Effector memory CD4-positive, alpha-beta T cell (primary cell): ENCODE results near the gene MIXL1.
"Not testable (repeated sequence)": the region's sequence is repeated elsewhere in the genome, so short reads cannot be mapped to it uniquely, and the experiment has no call there.

Source experiments
- DNase-seq, 3 donors: peaks; one replicate each; pipeline ENCODE4 v3.0.0-alpha.2; 2020
- H3K27ac ChIP-seq: 2 replicates; pipeline ENCODE4 v1.7.0; 2013; ENCODE audit warnings: mild to moderate bottlenecking, low read length, moderate library complexity; ENCODE audit not compliant: insufficient read depth, poor library complexity, severe bottlenecking
- H3K27me3 ChIP-seq: replicated peaks from 2 replicates; pipeline ENCODE4 v1.7.0; 2013; ENCODE audit warnings: mild to moderate bottlenecking, low read length; ENCODE audit not compliant: insufficient read depth, control insufficient read depth, poor library complexity, severe bottlenecking
- H3K36me3 ChIP-seq: 2 replicates; pipeline ENCODE4 v1.7.0; 2013; ENCODE audit warnings: mild to moderate bottlenecking, low read length, moderate library complexity; ENCODE audit not compliant: control insufficient read depth, insufficient read depth
- H3K4me1 ChIP-seq: 2 replicates; pipeline ENCODE4 v1.7.0; 2013; ENCODE audit warnings: low read length, mild to moderate bottlenecking; ENCODE audit not compliant: control insufficient read depth, insufficient read depth, poor library complexity, severe bottlenecking
- H3K4me3 ChIP-seq: 2 replicates; pipeline ENCODE4 v1.7.0; 2013; ENCODE audit warnings: low read length, low read depth, mild to moderate bottlenecking; ENCODE audit not compliant: insufficient read depth, poor library complexity, severe bottlenecking
- H3K9me3 ChIP-seq: 2 replicates; pipeline ENCODE4 v1.7.0; 2013; ENCODE audit warnings: mild to moderate bottlenecking, low read length, moderate library complexity; ENCODE audit not compliant: control insufficient read depth

The MIXL1 gene

GRCh38 chr1:226201029-226201593 lies 22.4 kb upstream of the MIXL1 start:
- Histone ChIP-seq H3K27ac (no peak overlapping the region), H3K4me3 (no peak overlapping the region)
- no peak for DNase-seq

GRCh38 chr1:226202246-226202645 lies 21.2 kb upstream of the MIXL1 start:
- H3K27me3 ChIP-seq: no peaks in the 10 kb centered on the region
- no peaks in the 10 kb centered on the region for H3K4me1 ChIP-seq
- H3K4me3 ChIP-seq: no peak overlapping the region
- DNase-seq: no peak
- H3K9me3 ChIP-seq: no peaks in the 10 kb centered on the region
- H3K36me3 ChIP-seq: no peaks in the 10 kb centered on the region
- H3K27ac ChIP-seq: no peak overlapping the region

More at GRCh38 chr1:226201029-226201593, 22.4 kb upstream of the MIXL1 start:
- no peaks in the 10 kb centered on the region for H3K27me3 ChIP-seq
- H3K9me3 ChIP-seq: no peaks in the 10 kb centered on the region
- no peaks in the 10 kb centered on the region for H3K36me3 ChIP-seq
- no peaks in the 10 kb centered on the region for H3K4me1 ChIP-seq

- H3K36me3 ChIP-seq: not testable (repeated sequence)
These were observed 20.8 kb upstream of the MIXL1 start for GRCh38 chr1:226202666-226203065.

GRCh38 chr1:226203240-226203639 lies 20.2 kb upstream of the MIXL1 start:
- Histone ChIP-seq H3K27ac (no peak overlapping the region), H3K9me3 (no peaks in the 10 kb centered on the region), H3K4me1 (no peaks in the 10 kb centered on the region), H3K4me3 (no peak overlapping the region), H3K36me3 (no peaks in the 10 kb centered on the region), H3K27me3 (no peaks in the 10 kb centered on the region)
- DNase-seq: no peak

More at GRCh38 chr1:226202666-226203065, 20.8 kb upstream of the MIXL1 start:
- not testable (repeated sequence) for H3K27ac ChIP-seq, H3K4me1 ChIP-seq, H3K4me3 ChIP-seq, H3K27me3 ChIP-seq, H3K9me3 ChIP-seq, DNase-seq

GRCh38 chr1:226203655-226204054 lies 19.8 kb upstream of the MIXL1 start:
- no peak for DNase-seq

GRCh38 chr1:226204198-226204597 lies 19.3 kb upstream of the MIXL1 start:
- H3K36me3 ChIP-seq: no peaks in the 10 kb centered on the region
- no peak overlapping the region for H3K4me3 ChIP-seq
- no peak overlapping the region for H3K27ac ChIP-seq
- no peaks in the 10 kb centered on the region for H3K27me3 ChIP-seq
- H3K9me3 ChIP-seq: no peaks in the 10 kb centered on the region
- DNase-seq: no peak
- H3K4me1 ChIP-seq: no peaks in the 10 kb centered on the region

More at GRCh38 chr1:226203655-226204054, 19.8 kb upstream of the MIXL1 start:
- Histone ChIP-seq H3K9me3 (no peaks in the 10 kb centered on the region), H3K4me3 (no peak overlapping the region), H3K4me1 (no peaks in the 10 kb centered on the region), H3K36me3 (no peaks in the 10 kb centered on the region), H3K27me3 (no peaks in the 10 kb centered on the region), H3K27ac (no peak overlapping the region)

GRCh38 chr1:226207048-226207447 lies 16.4 kb upstream of the MIXL1 start:
- H3K36me3 ChIP-seq: no peaks in the 10 kb centered on the region
- H3K27me3 ChIP-seq: no peaks in the 10 kb centered on the region
- DNase-seq: no peak
- no peaks in the 10 kb centered on the region for H3K4me1 ChIP-seq
- no peak overlapping the region for H3K4me3 ChIP-seq
- H3K27ac ChIP-seq: no peak overlapping the region
- no peaks in the 10 kb centered on the region for H3K9me3 ChIP-seq

GRCh38 chr1:226209307-226210059 lies 14.0 kb upstream of the MIXL1 start:
- Histone ChIP-seq H3K27ac (no peak overlapping the region), H3K4me1 (no peaks in the 10 kb centered on the region), H3K27me3 (no peaks in the 10 kb centered on the region), H3K9me3 (no peaks in the 10 kb centered on the region), H3K36me3 (no peaks in the 10 kb centered on the region), H3K4me3 (no peak overlapping the region)
- DNase-seq: no peak

GRCh38 chr1:226210571-226211176 lies 12.8 kb upstream of the MIXL1 start:
- Histone ChIP-seq H3K4me3 (no peak overlapping the region), H3K4me1 (no peaks in the 10 kb centered on the region), H3K27me3 (no peaks in the 10 kb centered on the region), H3K36me3 (no peaks in the 10 kb centered on the region), H3K27ac (no peak overlapping the region), H3K9me3 (no peaks in the 10 kb centered on the region)
- DNase-seq: no peak

- no peak for DNase-seq
These were observed 12.2 kb upstream of the MIXL1 start for GRCh38 chr1:226211181-226211821.

More at GRCh38 chr1:226211181-226211821, 12.2 kb upstream of the MIXL1 start:
- H3K4me3 ChIP-seq: no peak overlapping the region
- H3K9me3 ChIP-seq: no peaks in the 10 kb centered on the region
- H3K27me3 ChIP-seq: no peaks in the 10 kb centered on the region
- H3K36me3 ChIP-seq: no peaks in the 10 kb centered on the region
- H3K27ac ChIP-seq: no peak overlapping the region
- H3K4me1 ChIP-seq: no peaks in the 10 kb centered on the region
